Neural cell (in vitro differentiated cells): Measurements from ENCODE around the gene CELA2A. TPM values are rescaled to one million over a fixed set of nuclear protein-coding genes. Genes with fewer than 3 reads are reported as not detected.
"Not testable (repeated sequence)": the region's sequence is repeated elsewhere in the genome, so short reads cannot be mapped to it uniquely, and the experiment has no call there.

Experiments used
- H2AFZ ChIP-seq: fragments of 200-600, 300-800 bp; sonication (generic), shearing (Covaris generic); 2 replicates; pipeline ENCODE4 v1.6.0; 2014; ENCODE audit warnings: low read depth, mild to moderate bottlenecking, antibody characterized with exemption, low read length, moderate library complexity
- H3F3A ChIP-seq: fragments of 200-600 bp; shearing (Covaris generic); 2 replicates; pipeline ENCODE4 v1.6.1; 2016; ENCODE audit warnings: mild to moderate bottlenecking, moderate library complexity, mixed read lengths, antibody characterized with exemption, low read length; ENCODE audit not compliant: insufficient read depth, poor library complexity, severe bottlenecking
- H3K27ac ChIP-seq: fragments of 200-600, 300-800 bp; sonication (generic), shearing (Covaris generic); 2 replicates; pipeline ENCODE4 v1.5.1; 2014; ENCODE audit warnings: mild to moderate bottlenecking, low read length, moderate library complexity
- H3K27me3 ChIP-seq: fragments of 300-800, 200-600 bp; sonication (generic), shearing (Covaris generic); 2 replicates; pipeline ENCODE4 v1.6.0; 2014; ENCODE audit warnings: mild to moderate bottlenecking, low read depth, low read length, moderate library complexity; ENCODE audit not compliant: insufficient read depth
- H3K36me3 ChIP-seq: fragments of 300-800, 200-600 bp; sonication (generic), shearing (Covaris generic); 2 replicates; pipeline ENCODE4 v1.5.1; 2014; ENCODE audit warnings: mild to moderate bottlenecking, antibody characterized with exemption, low read length, moderate library complexity; ENCODE audit not compliant: insufficient read depth
- H3K4me2 ChIP-seq: fragments of 300-800, 200-600 bp; sonication (generic), shearing (Covaris generic); 2 replicates; pipeline ENCODE4 v1.6.0; 2014; ENCODE audit warnings: mild to moderate bottlenecking, low read length
- H3K4me3 ChIP-seq: fragments of 300-800, 200-600 bp; sonication (generic), shearing (Covaris generic); 2 replicates; pipeline ENCODE4 v1.5.1; 2014; ENCODE audit warnings: mild to moderate bottlenecking, low read length, moderate library complexity
- H3K79me2 ChIP-seq: fragments of 200-600 bp; shearing (Covaris generic); replicated peaks from 2 replicates; pipeline ENCODE4 v1.6.0; 2014; ENCODE audit warnings: mild to moderate bottlenecking, low read length, moderate library complexity; ENCODE audit not compliant: insufficient read depth
- H3K9ac ChIP-seq: fragments of 300-800, 200-600 bp; sonication (generic), shearing (Covaris generic); 2 replicates; pipeline ENCODE4 v1.6.1; 2016; ENCODE audit warnings: mild to moderate bottlenecking, low read length, mixed read lengths
- H3K9me2 ChIP-seq: fragments of 200-600 bp; shearing (Covaris generic); 2 replicates; pipeline ENCODE4 v1.6.1; 2016; ENCODE audit warnings: mild to moderate bottlenecking, low read length, mixed read lengths; ENCODE audit not compliant: insufficient read depth
- H3K9me3 ChIP-seq: fragments of 200-600, 300-800 bp; sonication (generic), shearing (Covaris generic); 2 replicates; pipeline ENCODE4 v1.6.1; 2016; ENCODE audit warnings: mild to moderate bottlenecking, mixed run types, low read length, moderate library complexity, mixed read lengths
- H4K20me1 ChIP-seq: fragments of 200-600 bp; shearing (Covaris generic); 2 replicates; pipeline ENCODE4 v1.6.1; 2016; ENCODE audit warnings: mild to moderate bottlenecking, mixed run types; ENCODE audit not compliant: insufficient read depth
- EP300 ChIP-seq: fragments of 450-650 bp; conservative IDR thresholded peaks from 2 replicates; pipeline ENCODE4 v1.6.1; 2014; ENCODE audit warnings: antibody characterized with exemption, mild to moderate bottlenecking, moderate library complexity; ENCODE audit not compliant: poor library complexity, severe bottlenecking
- EZH2 ChIP-seq: fragments of 200-600, 300-800 bp; shearing (Covaris generic), sonication (generic); IDR thresholded peaks from 2 replicates; pipeline ENCODE4 v1.6.1; 2014; ENCODE audit warnings: antibody characterized with exemption, low read length, borderline replicate concordance, mild to moderate bottlenecking; ENCODE audit not compliant: insufficient read depth, poor library complexity, severe bottlenecking
- MXI1 ChIP-seq: fragments of 450-650 bp; conservative IDR thresholded peaks from 2 replicates; pipeline ENCODE4 v1.6.1; 2014; ENCODE audit warnings: antibody characterized with exemption, mild to moderate bottlenecking; ENCODE audit not compliant: poor library complexity, severe bottlenecking
- POLR2AphosphoS5 ChIP-seq: IDR thresholded peaks from 2 replicates; pipeline ENCODE4 v1.6.1; 2012
- RAD21 ChIP-seq: fragments of 450-650 bp; conservative IDR thresholded peaks from 2 replicates; pipeline ENCODE4 v1.6.1; 2014; ENCODE audit warnings: antibody characterized with exemption, mild to moderate bottlenecking, moderate library complexity
- SMC3 ChIP-seq: fragments of 450-650 bp; conservative IDR thresholded peaks from 2 replicates; pipeline ENCODE4 v1.6.1; 2014; ENCODE audit warnings: antibody characterized with exemption, mild to moderate bottlenecking, moderate library complexity; ENCODE audit not compliant: poor library complexity
- TAF1 ChIP-seq: IDR thresholded peaks from 2 replicates; pipeline ENCODE4 v1.6.1; 2012; ENCODE audit warnings: low read depth
- polyA plus RNA-seq: library from polyadenylated mRNA; depleted of rRNA; stranded (reverse); fragments of >200 nt; gene quantifications from 2 replicates; pipeline ENCODE4 v1.2.3, GENCODE V29; 2014
- TF ChIP-seq, protein P1 (sequence below): IDR thresholded peaks from 2 replicates; pipeline ENCODE4 v1.6.1; 2012; ENCODE audit warnings: borderline replicate concordance
- TF ChIP-seq, protein P2 (sequence below): fragments of 450-650 bp; IDR thresholded peaks from 2 replicates; pipeline ENCODE4 v1.5.1; 2014; ENCODE audit warnings: antibody characterized with exemption, mild to moderate bottlenecking, moderate library complexity; ENCODE audit not compliant: poor library complexity, severe bottlenecking

CELA2A gene
- polyA plus RNA-seq, 1 donor from 2014 or later, result not detected

DNA sequence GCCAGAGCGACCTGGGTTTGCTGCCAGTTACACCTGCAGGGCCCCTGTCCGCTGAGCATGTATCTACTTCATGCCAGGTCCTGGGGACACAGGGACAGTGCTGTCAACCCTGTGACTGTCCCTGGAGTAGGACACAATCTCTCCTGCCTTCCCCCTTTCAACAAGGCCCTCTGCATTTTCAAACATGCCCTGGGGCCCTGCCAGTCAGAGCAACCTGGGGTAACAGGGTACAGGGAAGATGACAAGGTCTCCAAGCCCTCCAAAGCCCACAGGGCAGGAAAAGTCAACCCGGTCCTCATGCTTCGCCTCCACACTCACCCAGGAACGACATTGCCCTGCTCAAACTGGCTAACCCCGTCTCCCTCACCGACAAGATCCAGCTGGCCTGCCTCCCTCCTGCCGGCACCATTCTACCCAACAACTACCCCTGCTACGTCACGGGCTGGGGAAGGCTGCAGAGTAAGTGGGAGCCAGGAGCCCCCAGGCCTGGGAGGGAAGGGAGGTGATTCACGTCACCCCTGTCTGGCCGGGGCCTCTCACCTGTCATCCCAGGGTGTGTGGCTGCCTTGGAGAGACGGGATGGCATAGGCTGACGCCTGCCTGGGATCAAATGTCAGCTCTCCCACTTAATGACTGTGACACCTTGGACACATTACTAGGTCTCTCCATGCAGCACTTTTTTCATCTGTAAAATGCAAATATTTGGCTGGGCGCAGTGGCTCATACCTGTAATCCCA, 6.7 kb downstream of the CELA2A start:
- H2AFZ ChIP-seq, H3K27ac ChIP-seq, H4K20me1 ChIP-seq, H3K79me2 ChIP-seq, H3K9me2 ChIP-seq, H3K9ac ChIP-seq, H3K36me3 ChIP-seq, H3K4me2 ChIP-seq, H3K4me3 ChIP-seq, H3K9me3 ChIP-seq, H3F3A ChIP-seq, H3K27me3 ChIP-seq: not testable (repeated sequence)

DNA sequence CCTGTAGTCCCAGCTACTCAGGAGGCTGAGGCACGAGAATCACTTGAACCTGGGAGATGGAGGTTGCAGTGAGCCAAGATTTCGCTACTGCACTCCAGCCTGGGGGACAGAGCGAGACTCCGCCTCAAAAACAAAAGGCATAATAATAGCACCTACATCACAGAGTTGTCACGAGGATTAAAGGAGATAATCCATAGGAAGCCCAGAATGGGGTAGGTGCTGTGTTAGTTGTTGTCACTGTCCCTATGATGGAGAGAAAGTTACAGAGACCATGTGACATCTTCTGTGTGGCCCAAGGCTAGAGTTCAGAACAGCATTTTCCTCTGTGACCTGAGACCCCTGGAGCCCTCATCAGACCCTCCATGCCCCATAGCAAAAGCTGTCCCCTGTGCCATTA, 7.4 kb downstream of the CELA2A start:
- not testable (repeated sequence) for H3K4me3 ChIP-seq, H3K4me2 ChIP-seq, H3K36me3 ChIP-seq, H4K20me1 ChIP-seq, H2AFZ ChIP-seq, H3F3A ChIP-seq, H3K9me3 ChIP-seq, H3K79me2 ChIP-seq, H3K9me2 ChIP-seq, H3K9ac ChIP-seq, H3K27ac ChIP-seq, H3K27me3 ChIP-seq

DNA sequence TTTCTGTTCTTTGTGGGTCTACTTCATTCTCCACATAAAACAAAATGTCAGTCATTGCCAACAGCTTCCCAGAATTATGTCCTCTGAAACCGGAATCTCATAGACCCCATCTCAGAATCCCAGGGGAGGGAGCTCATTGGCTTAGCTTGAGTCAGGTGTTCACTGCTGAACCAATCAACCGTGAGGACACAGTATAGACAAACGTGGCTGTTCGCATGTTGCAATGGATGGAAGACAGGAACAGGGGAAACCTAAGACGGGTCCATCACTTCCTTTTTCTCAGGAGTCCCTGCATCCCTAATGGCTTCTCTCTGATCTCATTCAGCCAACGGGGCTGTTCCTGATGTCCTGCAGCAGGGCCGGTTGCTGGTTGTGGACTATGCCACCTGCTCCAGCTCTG, 9.1 kb downstream of the CELA2A start:
- no peak for TF ChIP-seq MXI1
- no peak for TF ChIP-seq EP300
- TF ChIP-seq POLR2AphosphoS5, result no peak
- TF ChIP-seq, protein P1, sequence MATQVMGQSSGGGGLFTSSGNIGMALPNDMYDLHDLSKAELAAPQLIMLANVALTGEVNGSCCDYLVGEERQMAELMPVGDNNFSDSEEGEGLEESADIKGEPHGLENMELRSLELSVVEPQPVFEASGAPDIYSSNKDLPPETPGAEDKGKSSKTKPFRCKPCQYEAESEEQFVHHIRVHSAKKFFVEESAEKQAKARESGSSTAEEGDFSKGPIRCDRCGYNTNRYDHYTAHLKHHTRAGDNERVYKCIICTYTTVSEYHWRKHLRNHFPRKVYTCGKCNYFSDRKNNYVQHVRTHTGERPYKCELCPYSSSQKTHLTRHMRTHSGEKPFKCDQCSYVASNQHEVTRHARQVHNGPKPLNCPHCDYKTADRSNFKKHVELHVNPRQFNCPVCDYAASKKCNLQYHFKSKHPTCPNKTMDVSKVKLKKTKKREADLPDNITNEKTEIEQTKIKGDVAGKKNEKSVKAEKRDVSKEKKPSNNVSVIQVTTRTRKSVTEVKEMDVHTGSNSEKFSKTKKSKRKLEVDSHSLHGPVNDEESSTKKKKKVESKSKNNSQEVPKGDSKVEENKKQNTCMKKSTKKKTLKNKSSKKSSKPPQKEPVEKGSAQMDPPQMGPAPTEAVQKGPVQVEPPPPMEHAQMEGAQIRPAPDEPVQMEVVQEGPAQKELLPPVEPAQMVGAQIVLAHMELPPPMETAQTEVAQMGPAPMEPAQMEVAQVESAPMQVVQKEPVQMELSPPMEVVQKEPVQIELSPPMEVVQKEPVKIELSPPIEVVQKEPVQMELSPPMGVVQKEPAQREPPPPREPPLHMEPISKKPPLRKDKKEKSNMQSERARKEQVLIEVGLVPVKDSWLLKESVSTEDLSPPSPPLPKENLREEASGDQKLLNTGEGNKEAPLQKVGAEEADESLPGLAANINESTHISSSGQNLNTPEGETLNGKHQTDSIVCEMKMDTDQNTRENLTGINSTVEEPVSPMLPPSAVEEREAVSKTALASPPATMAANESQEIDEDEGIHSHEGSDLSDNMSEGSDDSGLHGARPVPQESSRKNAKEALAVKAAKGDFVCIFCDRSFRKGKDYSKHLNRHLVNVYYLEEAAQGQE, result no peak
- no peak for TF ChIP-seq SMC3
- TF ChIP-seq EZH2, result no peak
- no peak for TF ChIP-seq RAD21
- no peak for TF ChIP-seq TAF1
- TF ChIP-seq, protein P2, sequence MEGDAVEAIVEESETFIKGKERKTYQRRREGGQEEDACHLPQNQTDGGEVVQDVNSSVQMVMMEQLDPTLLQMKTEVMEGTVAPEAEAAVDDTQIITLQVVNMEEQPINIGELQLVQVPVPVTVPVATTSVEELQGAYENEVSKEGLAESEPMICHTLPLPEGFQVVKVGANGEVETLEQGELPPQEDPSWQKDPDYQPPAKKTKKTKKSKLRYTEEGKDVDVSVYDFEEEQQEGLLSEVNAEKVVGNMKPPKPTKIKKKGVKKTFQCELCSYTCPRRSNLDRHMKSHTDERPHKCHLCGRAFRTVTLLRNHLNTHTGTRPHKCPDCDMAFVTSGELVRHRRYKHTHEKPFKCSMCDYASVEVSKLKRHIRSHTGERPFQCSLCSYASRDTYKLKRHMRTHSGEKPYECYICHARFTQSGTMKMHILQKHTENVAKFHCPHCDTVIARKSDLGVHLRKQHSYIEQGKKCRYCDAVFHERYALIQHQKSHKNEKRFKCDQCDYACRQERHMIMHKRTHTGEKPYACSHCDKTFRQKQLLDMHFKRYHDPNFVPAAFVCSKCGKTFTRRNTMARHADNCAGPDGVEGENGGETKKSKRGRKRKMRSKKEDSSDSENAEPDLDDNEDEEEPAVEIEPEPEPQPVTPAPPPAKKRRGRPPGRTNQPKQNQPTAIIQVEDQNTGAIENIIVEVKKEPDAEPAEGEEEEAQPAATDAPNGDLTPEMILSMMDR, result no peak
- Histone ChIP-seq H3K9me2 (no peaks in the 10 kb centered on the region), H3K79me2 (no peaks in the 10 kb centered on the region), H3K36me3 (no peaks in the 10 kb centered on the region), H3F3A (no peaks in the 10 kb centered on the region), H4K20me1 (no peaks in the 10 kb centered on the region), H2AFZ (no peak overlapping the region), H3K4me3 (no peak overlapping the region), H3K9ac (no peak overlapping the region), H3K9me3 (no peaks in the 10 kb centered on the region), H3K27me3 (no peaks in the 10 kb centered on the region), H3K4me2 (no peak overlapping the region), H3K27ac (no peak overlapping the region)

DNA sequence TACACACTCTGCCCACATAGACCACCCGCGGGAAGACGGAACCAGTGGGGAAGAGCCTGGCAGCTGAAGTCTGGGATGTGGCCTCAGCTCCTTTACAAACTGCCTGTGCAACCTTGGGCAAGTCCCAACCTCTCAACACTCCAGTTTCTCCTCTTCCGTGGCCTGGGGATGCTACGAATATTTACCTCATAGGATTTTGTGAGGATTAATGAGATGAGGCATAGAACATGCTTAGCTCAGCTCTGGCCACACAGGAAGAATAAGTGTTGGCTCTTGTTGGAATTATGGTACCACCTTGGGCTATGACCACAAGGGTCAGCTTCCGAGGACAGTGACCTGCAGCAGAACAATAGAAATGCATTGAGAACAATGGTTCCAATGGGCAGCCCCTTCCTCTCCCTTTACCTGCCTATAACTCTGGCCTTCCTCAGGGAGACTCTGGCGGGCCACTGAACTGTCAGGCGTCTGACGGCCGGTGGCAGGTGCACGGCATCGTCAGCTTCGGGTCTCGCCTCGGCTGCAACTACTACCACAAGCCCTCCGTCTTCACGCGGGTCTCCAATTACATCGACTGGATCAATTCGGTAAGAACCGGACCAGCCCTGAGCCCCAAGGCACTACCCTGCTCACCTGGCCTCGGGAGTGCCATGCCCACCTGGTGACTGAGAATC, 10.6 kb downstream of the CELA2A start:
- not testable (repeated sequence) for H3K9ac ChIP-seq, H4K20me1 ChIP-seq, H3K27ac ChIP-seq, H3K27me3 ChIP-seq, H3F3A ChIP-seq, H2AFZ ChIP-seq, H3K9me3 ChIP-seq, H3K9me2 ChIP-seq, H3K79me2 ChIP-seq, H3K4me2 ChIP-seq, H3K4me3 ChIP-seq, H3K36me3 ChIP-seq
